Pancreas (tissue), 10 donors: ENCODE data around the gene P3H4. TPM values are rescaled to one million over a fixed set of nuclear protein-coding genes. Genes with fewer than 3 reads are reported as not detected.
"Not testable (repeated sequence)": the region's sequence is repeated elsewhere in the genome, so short reads cannot be mapped to it uniquely, and the experiment has no call there.

Experiments
- ATAC-seq, 4 donors: fragments of 200-7000 bp; cut with Tn5 transposase; one replicate each; pipeline versions ENCODE4 v1.8.0 to v1.9.1; 2020; ENCODE audit warnings: mild to moderate bottlenecking in 4 of 4, moderate library complexity in 4 of 4
- DNase-seq, 6 donors: peaks; one replicate each; pipeline ENCODE4 v3.0.0-alpha.2; 2020
- FAIRE-seq: peaks from 2 replicates; lab custom pipeline; 2012; peaks lifted over from hg19 to GRCh38; lab: Jason Lieb, UNC
- H3K27ac ChIP-seq, 4 donors: fragments of 200-600 bp; sonication (generic); 1 replicate in 3 of 4; 2 replicates in 1 of 4; pipeline versions ENCODE4 v1.5.0 to v1.8.0; 2020
- H3K27me3 ChIP-seq, 4 donors: fragments of 200-600 bp; one replicate each; pipeline ENCODE4 v1.8.0; 2021
- H3K36me3 ChIP-seq, 3 donors: fragments of 200-600 bp; sonication (generic) in 1 of 3; one replicate each; pipeline versions ENCODE4 v1.5.0 to v1.8.0; 2020 to 2021
- H3K4me1 ChIP-seq, 3 donors: fragments of 200-600 bp; one replicate each; pipeline ENCODE4 v1.8.0; 2021
- H3K4me3 ChIP-seq, 4 donors: fragments of 200-600 bp; sonication (generic) in 2 of 4; one replicate each; pipeline versions ENCODE4 v1.5.0 to v1.8.0; 2020 to 2021
- H3K9me3 ChIP-seq, 4 donors: fragments of 200-600 bp; one replicate each; pipeline ENCODE4 v1.8.0; 2021
- CTCF ChIP-seq, 4 donors: fragments of 200-600 bp; sonication (generic) in 3 of 4; IDR thresholded peaks; one replicate each; pipeline versions ENCODE4 v1.5.0 to v1.8.0; 2021; ENCODE audit warnings: antibody characterized with exemption in 4 of 4
- WGBS, 2 donors: extraction: QIAGEN DNeasy Blood & Tissue Kit; methylation state at CpG; one replicate each; pipeline ENCODE4 v1.1.7; 2013; 5-methylcytosine and 5-hydroxymethylcytosine counted together
- intact Hi-C, 3 donors: fragments of 100-400 bp; cut with DNase I; formaldehyde crosslinking; loops; one replicate each; pipeline versions ENCODE4 v1.11.1 to v1.14.2; 2022
- polyA plus RNA-seq, 2 donors: library from polyadenylated mRNA; stranded (reverse); fragments of 200-250 nt; gene quantifications; one replicate each; pipeline ENCODE4 v1.2.3, GENCODE V29; 2013
- total RNA-seq, 6 donors: library from RNA; stranded (reverse); fragmentation: NEBNext Ultra II Directional in 4 of 6; extraction: Animal tissue kit (Norgen Biotek cat#: 25700) in 4 of 6; gene quantifications; one replicate each; pipeline versions ENCODE4 v1.2.1 to v1.2.4, GENCODE V29; 2021 to 2023
- donor health status: healthy with polysubstance abuse.
- donor health status: DM: no; HTN: no; CAD: no; lungs with moderate emphysema.
- donor health status: DM: no; HTN: no; CAD: no.
- donor health status: control.
- donor health status: control.
- donor health status: Bipolar disorder and iron deficiency.
- donor health status: DM: yes; HTN: yes; CAD: no.
- donor health status: DM: no; HTN: no; CAD: no.
- donor health status: DM: no; HTN: no; CAD: no.
- donor health status: DM: yes; HTN: yes; CAD: no.

P3H4 gene
- total RNA-seq: 10 to 100 TPM in 3 of 6 donors, 1 to 10 TPM in 3; 8.4 to 15.7 (median 10.1) TPM
- polyA plus RNA-seq: 10 to 100 TPM; 13.0 to 16.6 TPM

- no peak for FAIRE-seq
- H3K9me3 ChIP-seq: no peaks in the 10 kb centered on the region
Observed at GRCh38 chr17:41811549-41812380, at the start of gene P3H4. Gene P3H4 (minus strand): TSS chr17:41811949. CDS start chr17:41811915, 34 bp downstream.

GRCh38 chr17:41860254-41860931, 48.6 kb upstream of the P3H4 start:
- DNase-seq (no peak), FAIRE-seq (no peak), ATAC-seq (no peak)
- no peaks in the 10 kb centered on the region for H3K27me3 ChIP-seq
- no peaks in the 10 kb centered on the region for H3K9me3 ChIP-seq
- H3K27ac ChIP-seq: no peak overlapping the region
- H3K4me3 ChIP-seq: no peak overlapping the region
- H3K36me3 ChIP-seq: no peaks in the 10 kb centered on the region
- no peak for TF ChIP-seq CTCF (IDR thresholded peaks at IDR 0.05)
- WGBS, 2 donors: 73% methylated on average over 3 of the region's 3 CpGs
- intact Hi-C loops: loop anchor here in 1 of 3 donors (10.0 kb wide), 1 partner anchor 46 kb away; the partner anchor contains the start of genes FKBP10 and P3H4
- H3K4me1 ChIP-seq: peaks cover 7 to 15% (median 15%) of the 10 kb centered on the region in 3 donors

More at GRCh38 chr17:41811549-41812380, at the start of gene P3H4:
- peak; percentile 56 to 69 (median 61) for TF ChIP-seq CTCF (IDR thresholded peaks at IDR 0.05)
- H3K27ac ChIP-seq: peak within 1 kb of the TSS; percentile 26 to 70 (median 66)
- DNase-seq (peak; percentile 79 to 94 (median 84)), ATAC-seq (peak; percentile 87 to 92 (median 90))
- H3K4me1 ChIP-seq: peaks cover 5 to 14% (median 7%) of the 10 kb centered on the region in 3 donors
- H3K27me3 ChIP-seq: no peaks in the 10 kb centered on the region
- intact Hi-C loops: loop anchor here in 1 of 3 donors (10.0 kb wide), 1 partner anchor 53 kb away; the partner anchor contains the start of gene KLHL11
- H3K4me3 ChIP-seq: peak within 1 kb of the TSS; percentile 67 to 79 (median 74)
- no peaks in the 10 kb centered on the region for H3K36me3 ChIP-seq
- WGBS, 2 donors: 0% methylated on average over 77 to 96 of the region's 96 CpGs

- FAIRE-seq, ATAC-seq, H3K9me3 ChIP-seq, H3K4me3 ChIP-seq, intact Hi-C loops, H3K27ac ChIP-seq, DNase-seq, H3K4me1 ChIP-seq, H3K27me3 ChIP-seq: not testable (repeated sequence)
- peaks cover 0 to 16% (median 0%) of the 10 kb centered on the region in 3 donors for H3K36me3 ChIP-seq
- WGBS, 2 donors: 97% methylated on average over 14 of the region's 14 CpGs
Observed at GRCh38 chr17:41851382-41851781, 39.6 kb upstream of the P3H4 start.

GRCh38 chr17:41849251-41849990, 37.7 kb upstream of the P3H4 start:
- intact Hi-C loops: no loop called here
- Histone ChIP-seq H3K9me3 (no peaks in the 10 kb centered on the region), H3K36me3 (peaks cover 0 to 15% (median 0%) of the 10 kb centered on the region in 3 donors), H3K4me3 (no peak overlapping the region), H3K27ac (no peak overlapping the region), H3K4me1 (no peaks in the 10 kb centered on the region), H3K27me3 (no peaks in the 10 kb centered on the region)
- WGBS, 2 donors: 79 to 83% methylated on average over 4 of the region's 4 CpGs
- no peak for TF ChIP-seq CTCF (IDR thresholded peaks at IDR 0.05)
- FAIRE-seq (no peak), ATAC-seq (no peak), DNase-seq (no peak)

- no peaks in the 10 kb centered on the region for H3K9me3 ChIP-seq
- no peak overlapping the region for H3K4me3 ChIP-seq
- no peak overlapping the region for H3K27ac ChIP-seq
- ATAC-seq: no peak
- H3K4me1 ChIP-seq: no peaks in the 10 kb centered on the region
- 85% methylated on average over 4 of the region's 4 CpGs for WGBS, 2 donors
- intact Hi-C loops: no loop called here
- FAIRE-seq: no peak
- no peaks in the 10 kb centered on the region for H3K27me3 ChIP-seq
- TF ChIP-seq CTCF (IDR thresholded peaks at IDR 0.05): no peak
- no peak for DNase-seq
- peaks cover 0 to 9% (median 0%) of the 10 kb centered on the region in 3 donors for H3K36me3 ChIP-seq
Observed at GRCh38 chr17:41848788-41849187, 37.0 kb upstream of the P3H4 start.
